ENCODE measurements around the gene FAM47E.

The FAM47E gene

GRCh38 chr4:76275486-76276124, 24.1 kb downstream of the FAM47E start:
- Histone ChIP-seq H2AFZ (ENCODE audit: low read length) (no peak overlapping the region), H3K4me3 (ENCODE audit: low read length, poor library complexity, severe bottlenecking) (no peak overlapping the region), H3K36me3 (ENCODE audit: insufficient read depth, low read length) (no peaks in the 10 kb centered on the region), H3F3A (ENCODE audit: low read depth) (no peaks in the 10 kb centered on the region), H3K79me2 (ENCODE audit: insufficient read depth, low read length) (no peaks in the 10 kb centered on the region), H4K20me1 (ENCODE audit: insufficient read depth, low read length, poor library complexity, severe bottlenecking) (no peaks in the 10 kb centered on the region), H3K9me2 (replicated peaks; ENCODE audit: low read depth, low read length) (no peaks in the 10 kb centered on the region), H3K27me3 (ENCODE audit: insufficient read depth, low read length, poor library complexity, severe bottlenecking) (no peaks in the 10 kb centered on the region), H3K9ac (ENCODE audit: low read depth, low read length, poor library complexity, severe bottlenecking) (no peak overlapping the region), H3K4me2 (ENCODE audit: low read depth, low read length, poor library complexity, severe bottlenecking) (no peak overlapping the region), H3K4me1 (ENCODE audit: insufficient read depth, low read length, poor library complexity, severe bottlenecking) (no peaks in the 10 kb centered on the region), H3K9me3 (ENCODE audit: insufficient read depth, low read depth, low read length) (no peaks in the 10 kb centered on the region)
- TF ChIP-seq, protein P1, sequence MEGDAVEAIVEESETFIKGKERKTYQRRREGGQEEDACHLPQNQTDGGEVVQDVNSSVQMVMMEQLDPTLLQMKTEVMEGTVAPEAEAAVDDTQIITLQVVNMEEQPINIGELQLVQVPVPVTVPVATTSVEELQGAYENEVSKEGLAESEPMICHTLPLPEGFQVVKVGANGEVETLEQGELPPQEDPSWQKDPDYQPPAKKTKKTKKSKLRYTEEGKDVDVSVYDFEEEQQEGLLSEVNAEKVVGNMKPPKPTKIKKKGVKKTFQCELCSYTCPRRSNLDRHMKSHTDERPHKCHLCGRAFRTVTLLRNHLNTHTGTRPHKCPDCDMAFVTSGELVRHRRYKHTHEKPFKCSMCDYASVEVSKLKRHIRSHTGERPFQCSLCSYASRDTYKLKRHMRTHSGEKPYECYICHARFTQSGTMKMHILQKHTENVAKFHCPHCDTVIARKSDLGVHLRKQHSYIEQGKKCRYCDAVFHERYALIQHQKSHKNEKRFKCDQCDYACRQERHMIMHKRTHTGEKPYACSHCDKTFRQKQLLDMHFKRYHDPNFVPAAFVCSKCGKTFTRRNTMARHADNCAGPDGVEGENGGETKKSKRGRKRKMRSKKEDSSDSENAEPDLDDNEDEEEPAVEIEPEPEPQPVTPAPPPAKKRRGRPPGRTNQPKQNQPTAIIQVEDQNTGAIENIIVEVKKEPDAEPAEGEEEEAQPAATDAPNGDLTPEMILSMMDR (conservative IDR thresholded peaks at IDR 0.05; ENCODE audit: low read length), result 0 out of 2 replicates have a peak, but pooled peaks have one; percentile 15
- no peak for TF ChIP-seq EZH2phosphoT487 (IDR thresholded peaks at IDR 0.05; ENCODE audit: borderline replicate concordance)

GRCh38 chr4:76276813-76277212, 25.3 kb downstream of the FAM47E start:
- no peak overlapping the region for H3K4me2 ChIP-seq (ENCODE audit: low read depth, low read length, poor library complexity, severe bottlenecking)
- no peaks in the 10 kb centered on the region for H3F3A ChIP-seq (ENCODE audit: low read depth)
- H3K9ac ChIP-seq (ENCODE audit: low read depth, low read length, poor library complexity, severe bottlenecking), result no peak overlapping the region
- no peaks in the 10 kb centered on the region for H3K79me2 ChIP-seq (ENCODE audit: insufficient read depth, low read length)
- H2AFZ ChIP-seq (ENCODE audit: low read length), result no peak overlapping the region
- H4K20me1 ChIP-seq (ENCODE audit: insufficient read depth, low read length, poor library complexity, severe bottlenecking), result no peaks in the 10 kb centered on the region
- no peaks in the 10 kb centered on the region for H3K27me3 ChIP-seq (ENCODE audit: insufficient read depth, low read length, poor library complexity, severe bottlenecking)
- H3K4me3 ChIP-seq (ENCODE audit: low read length, poor library complexity, severe bottlenecking), result no peak overlapping the region
- no peak for TF ChIP-seq EZH2phosphoT487 (IDR thresholded peaks at IDR 0.05; ENCODE audit: borderline replicate concordance)
- TF ChIP-seq, protein P1 (conservative IDR thresholded peaks at IDR 0.05; ENCODE audit: low read length), result no peak
- H3K9me3 ChIP-seq (ENCODE audit: insufficient read depth, low read depth, low read length), result no peaks in the 10 kb centered on the region
- no peaks in the 10 kb centered on the region for H3K4me1 ChIP-seq (ENCODE audit: insufficient read depth, low read length, poor library complexity, severe bottlenecking)
- H3K9me2 ChIP-seq (replicated peaks; ENCODE audit: low read depth, low read length), result no peaks in the 10 kb centered on the region
- H3K36me3 ChIP-seq (ENCODE audit: insufficient read depth, low read length), result no peaks in the 10 kb centered on the region

- Histone ChIP-seq H3K9ac (ENCODE audit: low read depth, low read length, poor library complexity, severe bottlenecking) (no peak overlapping the region), H3F3A (ENCODE audit: low read depth) (no peaks in the 10 kb centered on the region)
- TF ChIP-seq, protein P1 (conservative IDR thresholded peaks at IDR 0.05; ENCODE audit: low read length), result no peak
- no peak for TF ChIP-seq EZH2phosphoT487 (IDR thresholded peaks at IDR 0.05; ENCODE audit: borderline replicate concordance)
Measured at GRCh38 chr4:76277667-76278066, 26.1 kb downstream of the FAM47E start.

More at GRCh38 chr4:76277667-76278066, 26.1 kb downstream of the FAM47E start:
- H3K79me2 ChIP-seq (ENCODE audit: insufficient read depth, low read length), result no peaks in the 10 kb centered on the region
- H4K20me1 ChIP-seq (ENCODE audit: insufficient read depth, low read length, poor library complexity, severe bottlenecking), result no peaks in the 10 kb centered on the region
- no peaks in the 10 kb centered on the region for H3K4me1 ChIP-seq (ENCODE audit: insufficient read depth, low read length, poor library complexity, severe bottlenecking)
- H3K4me3 ChIP-seq (ENCODE audit: low read length, poor library complexity, severe bottlenecking), result no peak overlapping the region
- no peaks in the 10 kb centered on the region for H3K36me3 ChIP-seq (ENCODE audit: insufficient read depth, low read length)
- no peaks in the 10 kb centered on the region for H3K27me3 ChIP-seq (ENCODE audit: insufficient read depth, low read length, poor library complexity, severe bottlenecking)
- no peaks in the 10 kb centered on the region for H3K9me2 ChIP-seq (replicated peaks; ENCODE audit: low read depth, low read length)
- no peaks in the 10 kb centered on the region for H3K9me3 ChIP-seq (ENCODE audit: insufficient read depth, low read depth, low read length)
- no peak overlapping the region for H2AFZ ChIP-seq (ENCODE audit: low read length)
- H3K4me2 ChIP-seq (ENCODE audit: low read depth, low read length, poor library complexity, severe bottlenecking), result no peak overlapping the region
